ENCODE measurements around the gene ERBB2. TPM values are rescaled to one million over a fixed set of nuclear protein-coding genes. Genes with fewer than 3 reads are reported as not detected.

The ERBB2 gene
- total and polyA plus RNA-seq, 2 of the 13 experiments (the other 11 are each of a cell fraction or from before 2014, with no cell fraction given): 57.7 to 64.1 TPM

DNA sequence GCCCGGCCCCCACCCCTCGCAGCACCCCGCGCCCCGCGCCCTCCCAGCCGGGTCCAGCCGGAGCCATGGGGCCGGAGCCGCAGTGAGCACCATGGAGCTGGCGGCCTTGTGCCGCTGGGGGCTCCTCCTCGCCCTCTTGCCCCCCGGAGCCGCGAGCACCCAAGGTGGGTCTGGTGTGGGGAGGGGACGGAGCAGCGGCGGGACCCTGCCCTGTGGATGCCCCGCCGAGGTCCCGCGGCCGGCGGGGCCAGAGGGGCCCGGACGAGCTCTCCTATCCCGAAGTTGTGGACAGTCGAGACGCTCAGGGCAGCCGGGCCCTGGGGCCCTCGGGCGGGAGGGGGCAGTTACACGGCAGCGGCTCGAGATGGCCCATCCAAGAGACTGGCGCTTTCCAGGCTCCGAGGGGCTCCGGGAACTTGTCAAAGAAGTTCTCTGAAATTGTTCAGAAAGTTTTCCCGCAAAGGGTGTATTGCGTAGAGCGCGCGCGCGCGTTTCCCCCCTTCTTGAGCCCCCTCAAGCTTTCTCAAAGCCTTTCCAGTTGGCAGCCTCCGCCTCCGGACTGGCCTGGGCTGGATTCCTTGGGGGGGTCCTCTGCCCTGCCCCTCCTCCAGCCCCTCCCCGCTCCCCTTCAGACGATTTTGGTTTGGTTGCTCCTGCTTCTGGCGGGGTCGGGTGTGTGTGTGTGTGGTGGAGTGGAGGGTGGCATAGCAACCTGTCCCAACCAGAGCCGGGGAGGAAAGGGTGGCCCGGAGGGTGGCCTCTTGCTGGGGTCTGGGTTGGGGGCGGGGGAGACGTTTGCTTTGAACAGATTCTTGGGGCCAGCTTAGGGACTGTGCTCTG is 504 bp downstream of the ERBB2 start (continued):
- TF ChIP-seq, protein P1, sequence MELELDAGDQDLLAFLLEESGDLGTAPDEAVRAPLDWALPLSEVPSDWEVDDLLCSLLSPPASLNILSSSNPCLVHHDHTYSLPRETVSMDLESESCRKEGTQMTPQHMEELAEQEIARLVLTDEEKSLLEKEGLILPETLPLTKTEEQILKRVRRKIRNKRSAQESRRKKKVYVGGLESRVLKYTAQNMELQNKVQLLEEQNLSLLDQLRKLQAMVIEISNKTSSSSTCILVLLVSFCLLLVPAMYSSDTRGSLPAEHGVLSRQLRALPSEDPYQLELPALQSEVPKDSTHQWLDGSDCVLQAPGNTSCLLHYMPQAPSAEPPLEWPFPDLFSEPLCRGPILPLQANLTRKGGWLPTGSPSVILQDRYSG (CRISPR knock-in tag; IDR thresholded peaks at IDR 0.05): peak; percentile 55; the same call in 1 of the 2 replicates
- no peak for TF ChIP-seq ZNF44 (CRISPR knock-in tag; IDR thresholded peaks at IDR 0.05)
- TF ChIP-seq, protein P2, sequence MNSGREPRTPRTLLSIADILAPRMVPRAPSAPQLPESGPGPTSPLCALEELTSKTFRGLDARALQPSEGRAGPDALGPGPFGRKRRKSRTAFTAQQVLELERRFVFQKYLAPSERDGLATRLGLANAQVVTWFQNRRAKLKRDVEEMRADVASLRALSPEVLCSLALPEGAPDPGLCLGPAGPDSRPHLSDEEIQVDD (CRISPR knock-in tag; IDR thresholded peaks at IDR 0.05; ENCODE audit: borderline replicate concordance): 0 out of 2 replicates have a peak, but pooled peaks have one; percentile 22
- no peak for TF ChIP-seq GATA4 (IDR thresholded peaks at IDR 0.05; ENCODE audit: borderline replicate concordance, low read depth)
- no peak for TF ChIP-seq RFXANK (CRISPR knock-in tag; IDR thresholded peaks at IDR 0.05)
- no peak; the same call in 1 of the 2 replicates for TF ChIP-seq HDAC1 (CRISPR knock-in tag; IDR thresholded peaks at IDR 0.05)
- no peak for TF ChIP-seq ZNF550 (CRISPR knock-in tag; IDR thresholded peaks at IDR 0.05; ENCODE audit: borderline replicate concordance)
- no peak for TF ChIP-seq ZFP36L2 (CRISPR knock-in tag; IDR thresholded peaks at IDR 0.05)
- TF ChIP-seq, protein P3, sequence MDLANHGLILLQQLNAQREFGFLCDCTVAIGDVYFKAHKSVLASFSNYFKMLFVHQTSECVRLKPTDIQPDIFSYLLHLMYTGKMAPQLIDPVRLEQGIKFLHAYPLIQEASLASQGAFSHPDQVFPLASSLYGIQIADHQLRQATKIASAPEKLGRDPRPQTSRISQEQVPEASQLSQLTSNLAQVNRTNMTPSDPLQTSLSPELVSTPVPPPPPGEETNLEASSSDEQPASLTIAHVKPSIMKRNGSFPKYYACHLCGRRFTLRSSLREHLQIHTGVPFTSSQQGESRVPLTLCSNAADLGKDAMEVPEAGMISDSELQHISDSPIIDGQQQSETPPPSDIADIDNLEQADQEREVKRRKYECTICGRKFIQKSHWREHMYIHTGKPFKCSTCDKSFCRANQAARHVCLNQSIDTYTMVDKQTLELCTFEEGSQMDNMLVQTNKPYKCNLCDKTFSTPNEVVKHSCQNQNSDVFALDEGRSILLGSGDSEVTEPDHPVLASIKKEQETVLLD (CRISPR knock-in tag; IDR thresholded peaks at IDR 0.05; ENCODE audit: low read depth): no peak
- TF ChIP-seq SAFB2 (CRISPR knock-in tag; IDR thresholded peaks at IDR 0.05; ENCODE audit: borderline replicate concordance, low read depth): peak; percentile 71; the same call in 1 of the 2 replicates
- peak; percentile 72 for TF ChIP-seq SRSF1 (optimal IDR thresholded peaks at IDR 0.05; ENCODE audit: low read depth, low read length)
- no peak; the same call in 1 of the 2 replicates for TF ChIP-seq ETV5 (CRISPR knock-in tag; IDR thresholded peaks at IDR 0.05; ENCODE audit: borderline replicate concordance)
- TF ChIP-seq ZBTB42 (CRISPR knock-in tag; IDR thresholded peaks at IDR 0.05): peak; percentile 71; the same call in 1 of the 2 replicates
- TF ChIP-seq HOXA7 (CRISPR knock-in tag; IDR thresholded peaks at IDR 0.05): no peak
- no peak for TF ChIP-seq SMYD3 (CRISPR knock-in tag; IDR thresholded peaks at IDR 0.05)
- no peak for TF ChIP-seq ZNF616 (CRISPR knock-in tag; IDR thresholded peaks at IDR 0.05; ENCODE audit: low read depth)
- peak; percentile 95 for TF ChIP-seq KAT7 (CRISPR knock-in tag; IDR thresholded peaks at IDR 0.05; ENCODE audit: borderline replicate concordance)
- TF ChIP-seq, protein P4, sequence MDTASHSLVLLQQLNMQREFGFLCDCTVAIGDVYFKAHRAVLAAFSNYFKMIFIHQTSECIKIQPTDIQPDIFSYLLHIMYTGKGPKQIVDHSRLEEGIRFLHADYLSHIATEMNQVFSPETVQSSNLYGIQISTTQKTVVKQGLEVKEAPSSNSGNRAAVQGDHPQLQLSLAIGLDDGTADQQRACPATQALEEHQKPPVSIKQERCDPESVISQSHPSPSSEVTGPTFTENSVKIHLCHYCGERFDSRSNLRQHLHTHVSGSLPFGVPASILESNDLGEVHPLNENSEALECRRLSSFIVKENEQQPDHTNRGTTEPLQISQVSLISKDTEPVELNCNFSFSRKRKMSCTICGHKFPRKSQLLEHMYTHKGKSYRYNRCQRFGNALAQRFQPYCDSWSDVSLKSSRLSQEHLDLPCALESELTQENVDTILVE (CRISPR knock-in tag; IDR thresholded peaks at IDR 0.05): no peak
- TF ChIP-seq ZNF674 (CRISPR knock-in tag; IDR thresholded peaks at IDR 0.05; ENCODE audit: low read depth): no peak
- TF ChIP-seq SETDB1 (CRISPR knock-in tag; IDR thresholded peaks at IDR 0.05; ENCODE audit: borderline replicate concordance): no peak
- TF ChIP-seq, protein P5, sequence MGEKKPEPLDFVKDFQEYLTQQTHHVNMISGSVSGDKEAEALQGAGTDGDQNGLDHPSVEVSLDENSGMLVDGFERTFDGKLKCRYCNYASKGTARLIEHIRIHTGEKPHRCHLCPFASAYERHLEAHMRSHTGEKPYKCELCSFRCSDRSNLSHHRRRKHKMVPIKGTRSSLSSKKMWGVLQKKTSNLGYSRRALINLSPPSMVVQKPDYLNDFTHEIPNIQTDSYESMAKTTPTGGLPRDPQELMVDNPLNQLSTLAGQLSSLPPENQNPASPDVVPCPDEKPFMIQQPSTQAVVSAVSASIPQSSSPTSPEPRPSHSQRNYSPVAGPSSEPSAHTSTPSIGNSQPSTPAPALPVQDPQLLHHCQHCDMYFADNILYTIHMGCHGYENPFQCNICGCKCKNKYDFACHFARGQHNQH (CRISPR knock-in tag; IDR thresholded peaks at IDR 0.05): 0 out of 2 replicates have a peak, but pooled peaks have one; percentile 50
- TF ChIP-seq SIN3A (IDR thresholded peaks at IDR 0.05; ENCODE audit: borderline replicate concordance, low read depth, low read length): 0 out of 2 replicates have a peak, but pooled peaks have one; percentile 59
- TF ChIP-seq IKZF1 (IDR thresholded peaks at IDR 0.05): no peak
- peak; percentile 16; the same call in 1 of the 2 replicates for TF ChIP-seq ZNF768 (CRISPR knock-in tag; IDR thresholded peaks at IDR 0.05)
- TF ChIP-seq TARDBP (CRISPR knock-in tag; IDR thresholded peaks at IDR 0.05): 0 out of 2 replicates have a peak, but pooled peaks have one; percentile 28
